ENCODE results near the gene R3HCC1L. TPM values are rescaled to one million over a fixed set of nuclear protein-coding genes. Genes with fewer than 3 reads are reported as not detected.

Gene R3HCC1L
- total RNA-seq, 1 donor from 2014 or later = 12.3 TPM

Other genes starting within 250 kb of the R3HCC1L start
- 2.5 TPM for gene CRTAC1, start 104.0 kb upstream of the R3HCC1L start, total RNA-seq
- 5.2 TPM for gene LOXL4, start 133.5 kb downstream of the R3HCC1L start, total RNA-seq